T47D (cell line): ENCODE results near the gene CCDC82.
A peak's percentile ranks its signal among the peaks of the same experiment; 100 is the strongest.
"Not testable (repeated sequence)": the region's sequence is repeated elsewhere in the genome, so short reads cannot be mapped to it uniquely, and the experiment has no call there.

Experiments used
- DNase-seq, 2 experiments: peaks; one replicate each; pipeline versions ENCODE4 v3.0.0 to v3.0.0-alpha.2; 2011 to 2012; ENCODE audit warnings: low read depth in 1 of 2, low spot score in 1 of 2
- JUND ChIP-seq: IDR thresholded peaks from 2 replicates; pipeline ENCODE4 v1.6.1; 2012; ENCODE audit warnings: low read depth
- in situ Hi-C: cut with HindIII; loops from 2 replicates; pipeline ENCODE4 v1.10.0; 2016; ENCODE audit warnings: low sequenced_read_pairs, low pct_unique_long_range_greater_than_20kb

Gene CCDC82

GRCh38 chr11:96389720-96390487 lies at the start of gene CCDC82, which contains the start of gene JRKL:
Gene CCDC82 (minus strand): TSS chr11:96389912. CDS start chr11:96384747, 5,165 bp downstream.
Gene JRKL (plus strand): TSS chr11:96390013. CDS start chr11:96390650, 637 bp downstream.
- peak; percentile 91 to 99 for DNase-seq
- TF ChIP-seq JUND, result no peak
- in situ Hi-C loops, result loop anchor here (25.0 kb wide), 2 partner anchors 328 to 528 kb away; no protein-coding TSS in a partner anchor

GRCh38 chr11:96432654-96433053 lies 42.9 kb upstream of the CCDC82 start:
- DNase-seq, in situ Hi-C loops: not testable (repeated sequence)

GRCh38 chr11:96430668-96431067 lies 41.0 kb upstream of the CCDC82 start:
- in situ Hi-C loops, result no loop called here
- no peak for DNase-seq
- TF ChIP-seq JUND, result no peak

- in situ Hi-C loops, result no loop called here
- DNase-seq, result no peak
- no peak for TF ChIP-seq JUND
Measured at GRCh38 chr11:96424693-96425092, 35.0 kb upstream of the CCDC82 start.

- in situ Hi-C loops, result no loop called here
- TF ChIP-seq JUND, result no peak
- no peak for DNase-seq
Measured at GRCh38 chr11:96413408-96413807, 23.7 kb upstream of the CCDC82 start.

- in situ Hi-C loops, result no loop called here
- TF ChIP-seq JUND, result no peak
- DNase-seq, result no peak
Measured at GRCh38 chr11:96412761-96413381, 23.2 kb upstream of the CCDC82 start.

GRCh38 chr11:96411412-96411811 lies 21.7 kb upstream of the CCDC82 start:
- DNase-seq, in situ Hi-C loops: not testable (repeated sequence)

- no peak for DNase-seq
- TF ChIP-seq JUND, result no peak
- in situ Hi-C loops, result no loop called here
Measured at GRCh38 chr11:96400697-96401096, 11.0 kb upstream of the CCDC82 start.

GRCh38 chr11:96397863-96398262 lies 8.2 kb upstream of the CCDC82 start:
- in situ Hi-C loops, result loop anchor here (25.0 kb wide), 2 partner anchors 336 to 536 kb away; no protein-coding TSS in a partner anchor
- no peak for DNase-seq
- TF ChIP-seq JUND, result no peak

GRCh38 chr11:96396637-96397036 lies 6.9 kb upstream of the CCDC82 start:
- TF ChIP-seq JUND, result no peak
- in situ Hi-C loops, result loop anchor here (25.0 kb wide), 2 partner anchors 334 to 534 kb away; no protein-coding TSS in a partner anchor
- no peak for DNase-seq

- in situ Hi-C loops, result loop anchor here (25.0 kb wide), 2 partner anchors 332 to 532 kb away; no protein-coding TSS in a partner anchor
- DNase-seq, result no peak
- TF ChIP-seq JUND, result no peak
Measured at GRCh38 chr11:96394773-96395172, 5.1 kb upstream of the CCDC82 start.

GRCh38 chr11:96393753-96394348 lies 4.1 kb upstream of the CCDC82 start:
- in situ Hi-C loops, result loop anchor here (25.0 kb wide), 2 partner anchors 332 to 532 kb away; no protein-coding TSS in a partner anchor
- TF ChIP-seq JUND, result no peak
- peak; percentile 23 to 56 for DNase-seq
